ENCODE data around the gene BCAP31. TPM values are rescaled to one million over a fixed set of nuclear protein-coding genes. Genes with fewer than 3 reads are reported as not detected.
"Not testable (repeated sequence)": the region's sequence is repeated elsewhere in the genome, so short reads cannot be mapped to it uniquely, and the experiment has no call there.

The BCAP31 gene
- total RNA-seq, 1 experiment from 2014 or later: 235 TPM

- TF ChIP-seq EZH2 (IDR thresholded peaks at IDR 0.05; ENCODE audit: borderline replicate concordance, low read depth, low read length, poor library complexity, severe bottlenecking): no peak
- TF ChIP-seq, protein P1, sequence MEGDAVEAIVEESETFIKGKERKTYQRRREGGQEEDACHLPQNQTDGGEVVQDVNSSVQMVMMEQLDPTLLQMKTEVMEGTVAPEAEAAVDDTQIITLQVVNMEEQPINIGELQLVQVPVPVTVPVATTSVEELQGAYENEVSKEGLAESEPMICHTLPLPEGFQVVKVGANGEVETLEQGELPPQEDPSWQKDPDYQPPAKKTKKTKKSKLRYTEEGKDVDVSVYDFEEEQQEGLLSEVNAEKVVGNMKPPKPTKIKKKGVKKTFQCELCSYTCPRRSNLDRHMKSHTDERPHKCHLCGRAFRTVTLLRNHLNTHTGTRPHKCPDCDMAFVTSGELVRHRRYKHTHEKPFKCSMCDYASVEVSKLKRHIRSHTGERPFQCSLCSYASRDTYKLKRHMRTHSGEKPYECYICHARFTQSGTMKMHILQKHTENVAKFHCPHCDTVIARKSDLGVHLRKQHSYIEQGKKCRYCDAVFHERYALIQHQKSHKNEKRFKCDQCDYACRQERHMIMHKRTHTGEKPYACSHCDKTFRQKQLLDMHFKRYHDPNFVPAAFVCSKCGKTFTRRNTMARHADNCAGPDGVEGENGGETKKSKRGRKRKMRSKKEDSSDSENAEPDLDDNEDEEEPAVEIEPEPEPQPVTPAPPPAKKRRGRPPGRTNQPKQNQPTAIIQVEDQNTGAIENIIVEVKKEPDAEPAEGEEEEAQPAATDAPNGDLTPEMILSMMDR (conservative IDR thresholded peaks at IDR 0.05; ENCODE audit: low read depth, low read length): no peak
- DNase-seq (ENCODE audit: low spot score): no peak
- CTCF ChIA-PET: no interaction called here
- Histone ChIP-seq H3K4me1 (ENCODE audit: insufficient read depth, low read length, poor library complexity, severe bottlenecking) (no peaks in the 10 kb centered on the region), H3K27ac (ENCODE audit: low read depth, low read length, poor library complexity, severe bottlenecking) (no peak overlapping the region), H3K27me3 (replicated peaks; ENCODE audit: insufficient read depth, low read depth, low read length, poor library complexity) (no peaks in the 10 kb centered on the region), H3K9me3 (ENCODE audit: low read depth, low read length, poor library complexity, severe bottlenecking) (no peaks in the 10 kb centered on the region), H3K36me3 (ENCODE audit: insufficient read depth, low read length, poor library complexity, severe bottlenecking) (peaks cover 5% of the 10 kb centered on the region), H3K4me3 (ENCODE audit: low read depth, low read length, poor library complexity, severe bottlenecking) (no peak overlapping the region)
- POLR2A ChIA-PET (ENCODE audit: low non-redundant PET): no interaction called here
- intact Hi-C loops (cut with micrococcal nuclease; ENCODE audit: unreplicated experiment): no loop called here
- no TSS peak for BruUV-seq (replicated peaks)
These were observed 23.7 kb downstream of the BCAP31 start for GRCh38 chrX:153700376-153700945.

DNA sequence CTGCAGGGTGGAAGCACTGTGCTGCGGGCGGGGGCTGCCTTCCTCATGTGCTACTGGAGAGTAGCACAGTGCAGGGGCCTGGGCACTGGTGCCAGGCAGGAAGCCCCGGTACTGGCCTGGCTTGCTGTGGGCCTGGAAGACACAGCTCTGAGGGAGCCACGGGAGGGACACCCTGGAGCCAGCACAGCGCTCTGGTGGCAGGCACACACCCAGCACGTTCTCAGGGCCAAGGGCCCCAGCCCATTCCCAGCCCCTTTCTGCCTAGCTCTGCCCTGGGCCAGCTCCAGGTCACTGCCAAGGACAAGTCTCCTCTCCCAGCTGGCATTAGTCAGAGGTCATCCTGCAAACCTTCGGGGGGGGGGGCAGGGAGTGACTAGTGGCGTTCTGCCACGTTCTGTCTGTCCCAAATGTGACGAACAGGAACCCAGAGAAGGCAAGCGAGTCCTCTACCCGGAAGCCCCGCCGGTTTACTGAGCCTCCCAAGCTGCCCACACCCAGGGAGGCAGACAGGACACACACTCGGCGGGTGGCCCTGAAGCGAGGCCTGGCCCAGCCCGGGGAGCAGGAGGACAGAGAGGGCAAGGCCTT is 24.3 kb downstream of the BCAP31 start:
- POLR2A ChIA-PET (ENCODE audit: low non-redundant PET); intact Hi-C loops (cut with micrococcal nuclease; ENCODE audit: unreplicated experiment); H3K9me3 ChIP-seq (ENCODE audit: low read depth, low read length, poor library complexity, severe bottlenecking); H3K27ac ChIP-seq (ENCODE audit: low read depth, low read length, poor library complexity, severe bottlenecking); H3K4me3 ChIP-seq (ENCODE audit: low read depth, low read length, poor library complexity, severe bottlenecking); H3K27me3 ChIP-seq (replicated peaks; ENCODE audit: insufficient read depth, low read depth, low read length, poor library complexity); BruUV-seq (replicated peaks); DNase-seq (ENCODE audit: low spot score); H3K4me1 ChIP-seq (ENCODE audit: insufficient read depth, low read length, poor library complexity, severe bottlenecking); CTCF ChIA-PET; H3K36me3 ChIP-seq (ENCODE audit: insufficient read depth, low read length, poor library complexity, severe bottlenecking): not testable (repeated sequence)

DNA sequence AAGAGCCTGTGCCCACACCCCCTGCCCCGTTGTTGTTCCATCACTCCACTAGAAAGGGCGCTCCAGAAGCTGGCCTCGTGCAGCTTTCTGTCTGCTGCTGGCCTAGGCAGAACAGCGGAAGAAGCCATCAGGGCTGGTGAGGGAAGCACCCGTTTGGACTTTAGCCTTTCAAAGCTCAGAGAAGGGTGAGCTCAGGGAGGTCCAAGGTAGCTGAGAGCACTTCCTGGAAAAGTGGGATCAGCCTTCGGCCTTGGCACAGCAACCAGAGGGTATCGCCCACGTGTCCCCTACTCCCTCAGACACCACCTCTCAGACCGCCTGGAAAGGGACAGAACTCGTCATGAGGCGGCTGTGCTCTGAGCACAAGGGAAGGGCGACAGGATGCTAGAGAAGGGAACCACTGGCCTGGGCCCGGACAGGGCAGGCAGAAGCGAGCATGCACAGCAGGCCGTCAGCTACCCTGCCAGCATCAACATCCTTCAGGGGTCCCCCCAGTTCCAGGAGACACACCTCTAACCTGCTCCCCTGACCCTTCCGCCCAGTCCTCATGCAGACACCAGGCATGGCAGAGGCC is 24.9 kb downstream of the BCAP31 start:
- POLR2A ChIA-PET (ENCODE audit: low non-redundant PET); BruUV-seq (replicated peaks); intact Hi-C loops (cut with micrococcal nuclease; ENCODE audit: unreplicated experiment); H3K27me3 ChIP-seq (replicated peaks; ENCODE audit: insufficient read depth, low read depth, low read length, poor library complexity); H3K4me3 ChIP-seq (ENCODE audit: low read depth, low read length, poor library complexity, severe bottlenecking); H3K27ac ChIP-seq (ENCODE audit: low read depth, low read length, poor library complexity, severe bottlenecking); H3K36me3 ChIP-seq (ENCODE audit: insufficient read depth, low read length, poor library complexity, severe bottlenecking); H3K9me3 ChIP-seq (ENCODE audit: low read depth, low read length, poor library complexity, severe bottlenecking); H3K4me1 ChIP-seq (ENCODE audit: insufficient read depth, low read length, poor library complexity, severe bottlenecking); CTCF ChIA-PET; DNase-seq (ENCODE audit: low spot score): not testable (repeated sequence)

DNA sequence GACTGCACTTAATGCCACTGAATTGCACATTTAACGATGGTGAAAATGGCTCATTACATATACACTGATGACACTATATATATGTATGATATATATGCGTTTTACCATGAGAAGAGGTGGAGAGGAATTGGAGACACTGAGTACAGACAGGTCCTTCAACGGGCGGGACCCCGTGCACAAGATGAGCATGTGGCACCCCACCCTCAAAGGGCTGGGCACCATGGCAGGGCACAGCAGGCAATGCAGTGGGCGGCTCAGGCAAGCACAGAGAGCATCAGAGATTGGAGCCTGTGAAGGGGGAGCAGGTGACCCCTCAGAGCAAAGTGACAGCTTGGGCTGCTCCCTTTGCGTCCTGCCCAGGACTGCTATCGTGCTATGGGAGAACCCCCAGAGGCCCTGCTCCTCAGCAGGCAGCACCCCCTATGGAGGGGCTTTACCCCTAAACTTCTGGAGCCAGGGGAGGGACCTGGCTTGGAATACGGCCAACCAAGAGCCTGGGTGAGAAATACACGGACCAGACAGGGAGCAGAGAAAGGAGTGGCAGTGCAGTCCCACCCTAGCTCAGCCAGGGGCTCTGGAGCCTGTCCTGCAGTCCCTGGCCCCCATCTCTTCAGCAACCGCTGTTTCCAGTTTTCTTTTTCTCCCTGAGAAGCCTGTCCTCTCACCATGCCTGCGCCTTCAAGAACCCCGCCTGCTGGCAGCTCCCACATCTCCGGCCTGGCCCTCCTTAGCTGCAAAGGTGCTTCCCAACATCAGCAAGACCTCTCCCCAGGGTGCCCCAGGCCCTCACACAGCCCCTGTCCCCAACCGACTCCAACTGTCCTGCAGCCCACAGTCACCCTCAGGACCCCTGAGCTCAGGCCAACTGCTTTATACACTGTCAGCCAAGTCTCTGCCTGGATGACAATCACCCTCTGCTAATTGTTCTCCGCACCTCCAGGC is 26.0 kb downstream of the BCAP31 start:
- Histone ChIP-seq H3K27ac (ENCODE audit: low read depth, low read length, poor library complexity, severe bottlenecking) (no peak overlapping the region), H3K4me1 (ENCODE audit: insufficient read depth, low read length, poor library complexity, severe bottlenecking) (no peaks in the 10 kb centered on the region), H3K4me3 (ENCODE audit: low read depth, low read length, poor library complexity, severe bottlenecking) (no peak overlapping the region), H3K9me3 (ENCODE audit: low read depth, low read length, poor library complexity, severe bottlenecking) (no peaks in the 10 kb centered on the region), H3K36me3 (ENCODE audit: insufficient read depth, low read length, poor library complexity, severe bottlenecking) (no peaks in the 10 kb centered on the region), H3K27me3 (replicated peaks; ENCODE audit: insufficient read depth, low read depth, low read length, poor library complexity) (no peaks in the 10 kb centered on the region)
- ChIA-PET CTCF (interaction anchor here (0.6 kb wide), 1 partner anchor 159 kb away, joined by 4 read pairs; no protein-coding TSS in a partner anchor), POLR2A (ENCODE audit: low non-redundant PET) (no interaction called here)
- TF ChIP-seq, protein P1 (conservative IDR thresholded peaks at IDR 0.05; ENCODE audit: low read depth, low read length): no peak
- no peak for TF ChIP-seq EZH2 (IDR thresholded peaks at IDR 0.05; ENCODE audit: borderline replicate concordance, low read depth, low read length, poor library complexity, severe bottlenecking)
- intact Hi-C loops (cut with micrococcal nuclease; ENCODE audit: unreplicated experiment): no loop called here
- no TSS peak for BruUV-seq (replicated peaks)
- no peak for DNase-seq (ENCODE audit: low spot score)

GRCh38 chrX:153696986-153697722 is 27.0 kb downstream of the BCAP31 start:
- H3K27me3 ChIP-seq (replicated peaks; ENCODE audit: insufficient read depth, low read depth, low read length, poor library complexity); H3K36me3 ChIP-seq (ENCODE audit: insufficient read depth, low read length, poor library complexity, severe bottlenecking); H3K27ac ChIP-seq (ENCODE audit: low read depth, low read length, poor library complexity, severe bottlenecking); POLR2A ChIA-PET (ENCODE audit: low non-redundant PET); intact Hi-C loops (cut with micrococcal nuclease; ENCODE audit: unreplicated experiment); BruUV-seq (replicated peaks); H3K4me3 ChIP-seq (ENCODE audit: low read depth, low read length, poor library complexity, severe bottlenecking); CTCF ChIA-PET; H3K9me3 ChIP-seq (ENCODE audit: low read depth, low read length, poor library complexity, severe bottlenecking); H3K4me1 ChIP-seq (ENCODE audit: insufficient read depth, low read length, poor library complexity, severe bottlenecking); DNase-seq (ENCODE audit: low spot score): not testable (repeated sequence)
